DMS 273 (cell line): ENCODE results near the gene LEF1.
A peak's percentile ranks its signal among the peaks of the same experiment; 100 is the strongest.

ENCODE experiments used
- DNase-seq: peaks from one replicate; lab custom pipeline; 2025; ENCODE audit not compliant: unreplicated experiment; lab: John Stamatoyannopoulos, UW

The LEF1 gene

DNA sequence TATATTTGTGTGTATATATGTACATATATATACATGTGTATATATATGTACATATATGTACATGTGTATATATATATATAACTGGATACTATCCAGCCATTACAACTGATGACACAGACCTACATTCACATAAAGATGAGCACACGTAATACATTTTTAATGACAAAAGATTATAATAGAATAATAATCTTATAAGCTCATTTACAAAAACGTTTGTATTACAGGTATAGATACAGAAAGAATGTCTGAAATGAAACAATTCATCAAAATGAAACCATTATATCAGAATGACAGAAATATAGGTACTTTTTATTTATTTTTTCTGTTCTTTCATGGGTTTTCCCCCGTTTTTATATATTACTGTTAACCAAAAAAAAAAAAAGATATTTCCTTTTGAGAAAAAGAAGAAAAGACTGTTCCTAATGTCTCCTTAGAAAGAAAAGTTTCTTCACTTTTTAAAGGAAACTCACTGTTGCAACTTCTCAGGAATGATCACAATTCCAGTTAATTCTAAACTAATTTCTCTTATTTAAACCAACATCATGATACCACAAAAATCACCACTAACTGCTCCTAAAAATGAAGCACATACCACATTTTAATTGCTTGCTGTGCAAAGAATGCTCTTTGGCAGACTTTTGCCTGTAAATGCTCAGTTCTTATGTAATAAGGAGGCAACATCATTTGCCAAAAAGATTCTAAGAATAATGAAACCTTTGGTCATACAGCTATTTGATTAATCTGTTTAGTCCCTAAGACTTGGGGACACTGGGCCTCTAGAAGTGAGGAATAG is 18.9 kb downstream of the LEF1 start:
- DNase-seq: no peak

DNA sequence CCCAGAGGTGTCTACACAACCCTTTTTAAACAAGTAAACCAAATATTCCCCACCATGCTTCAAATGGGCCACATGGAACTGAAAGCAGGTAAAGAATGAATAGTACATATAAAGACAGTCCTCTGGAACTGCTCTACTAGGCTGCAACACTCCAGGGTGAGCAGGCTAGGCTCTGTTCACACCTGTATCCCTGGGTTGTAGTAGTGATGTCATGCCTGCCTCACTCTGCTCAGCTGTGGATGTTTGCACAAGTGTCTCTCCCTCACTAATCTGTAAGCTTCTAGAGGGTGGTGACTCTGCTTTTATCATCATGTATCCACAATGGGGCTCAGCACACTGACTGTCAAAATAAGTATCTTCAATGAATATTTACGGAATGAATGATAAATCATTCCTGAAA is 20.4 kb downstream of the LEF1 start:
- DNase-seq: no peak

DNA sequence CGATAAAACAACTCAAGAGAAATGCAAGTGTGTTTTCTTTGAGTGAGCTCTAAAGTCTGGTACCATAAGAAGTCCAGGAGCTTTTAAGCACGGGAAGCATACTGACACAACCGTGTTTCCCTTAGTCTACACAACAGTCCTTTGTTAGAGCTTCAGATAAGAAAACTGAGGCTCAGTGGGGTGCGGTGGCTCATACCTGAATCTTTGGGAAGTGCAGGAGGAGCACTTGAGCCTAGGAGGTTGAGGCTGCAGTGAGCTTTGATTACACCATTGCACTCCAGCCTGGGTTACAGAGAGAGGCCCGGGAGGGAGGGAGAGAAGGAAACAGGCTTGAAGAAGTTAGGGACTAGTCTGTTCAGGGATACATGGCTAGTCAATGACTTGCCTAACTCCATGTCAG is 21.9 kb downstream of the LEF1 start:
- no peak for DNase-seq

DNA sequence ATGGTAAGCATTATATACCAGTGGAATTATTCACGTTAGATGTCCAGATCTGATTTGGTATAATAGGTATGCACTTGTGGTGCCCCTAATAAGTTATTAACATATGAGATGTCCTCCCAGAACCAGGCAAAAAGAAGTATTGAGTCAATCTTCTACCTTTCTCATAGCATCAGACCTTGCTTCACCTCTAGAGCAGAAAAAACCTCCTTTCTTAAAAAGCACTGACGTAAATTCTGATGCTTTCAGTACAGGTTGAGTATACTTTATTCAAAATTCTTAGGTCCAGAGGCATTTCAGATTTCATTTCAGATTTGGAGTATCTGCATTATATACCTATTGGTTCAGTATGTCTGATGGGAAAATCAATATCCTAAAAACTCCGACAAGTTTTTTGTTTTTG is 22.4 kb downstream of the LEF1 start:
- DNase-seq: no peak

DNA sequence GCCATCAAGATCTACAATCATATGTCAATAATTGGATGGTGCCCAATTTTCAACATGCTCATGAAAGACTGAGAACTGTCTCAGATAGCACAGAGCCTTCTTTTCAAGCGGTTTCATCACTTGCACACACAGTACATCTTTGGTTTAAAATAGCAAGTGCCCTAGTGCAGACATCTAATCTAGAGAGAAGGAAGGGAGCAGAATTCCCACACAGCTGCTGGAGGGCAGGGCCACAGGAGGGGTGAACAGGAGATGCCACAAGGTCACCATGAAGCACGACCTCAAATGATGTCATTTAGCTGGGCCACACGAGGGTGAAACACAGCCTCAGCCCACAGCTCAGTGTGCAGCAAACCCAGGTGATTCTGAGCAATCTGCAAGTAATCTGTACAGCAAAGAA is 24.3 kb downstream of the LEF1 start:
- DNase-seq: no peak

DNA sequence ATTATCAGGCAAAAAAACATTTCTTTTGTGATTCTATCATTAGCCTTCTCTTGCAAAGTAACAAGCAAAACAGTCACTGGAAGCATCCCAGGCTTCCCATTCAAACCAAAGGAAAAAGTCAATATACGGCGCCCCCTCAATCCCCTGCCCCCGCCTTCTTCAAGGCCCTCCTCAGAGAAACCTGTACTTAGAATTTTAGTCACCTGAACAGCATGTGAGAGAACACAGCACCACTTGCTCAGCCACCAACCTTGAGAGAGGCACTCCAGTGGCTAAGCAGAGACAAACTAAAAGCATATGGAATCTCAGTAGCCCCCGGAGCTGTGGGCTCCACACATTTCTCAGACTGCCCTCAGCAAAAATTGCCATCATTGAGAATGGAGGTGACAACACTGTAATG is 25.2 kb downstream of the LEF1 start:
- DNase-seq: no peak

DNA sequence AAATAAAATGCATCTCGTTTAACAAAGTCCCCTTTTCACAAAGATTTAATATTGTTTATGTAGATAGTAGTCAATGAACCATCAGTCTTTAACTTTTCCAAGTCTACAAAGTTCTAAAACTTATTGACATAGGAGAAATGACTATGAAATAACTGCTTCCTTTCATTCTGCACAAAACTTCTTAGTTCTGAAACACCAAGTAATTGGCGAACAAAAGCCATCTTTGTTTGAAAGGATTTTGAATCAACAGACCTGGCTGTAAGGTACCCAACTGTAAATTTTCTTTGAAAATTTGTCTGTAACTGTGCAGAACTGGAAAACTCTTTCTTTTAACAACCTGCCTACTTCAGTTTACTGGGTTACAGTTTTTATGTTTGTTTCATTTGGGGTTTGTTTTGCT is 25.9 kb downstream of the LEF1 start:
- DNase-seq: no peak

DNA sequence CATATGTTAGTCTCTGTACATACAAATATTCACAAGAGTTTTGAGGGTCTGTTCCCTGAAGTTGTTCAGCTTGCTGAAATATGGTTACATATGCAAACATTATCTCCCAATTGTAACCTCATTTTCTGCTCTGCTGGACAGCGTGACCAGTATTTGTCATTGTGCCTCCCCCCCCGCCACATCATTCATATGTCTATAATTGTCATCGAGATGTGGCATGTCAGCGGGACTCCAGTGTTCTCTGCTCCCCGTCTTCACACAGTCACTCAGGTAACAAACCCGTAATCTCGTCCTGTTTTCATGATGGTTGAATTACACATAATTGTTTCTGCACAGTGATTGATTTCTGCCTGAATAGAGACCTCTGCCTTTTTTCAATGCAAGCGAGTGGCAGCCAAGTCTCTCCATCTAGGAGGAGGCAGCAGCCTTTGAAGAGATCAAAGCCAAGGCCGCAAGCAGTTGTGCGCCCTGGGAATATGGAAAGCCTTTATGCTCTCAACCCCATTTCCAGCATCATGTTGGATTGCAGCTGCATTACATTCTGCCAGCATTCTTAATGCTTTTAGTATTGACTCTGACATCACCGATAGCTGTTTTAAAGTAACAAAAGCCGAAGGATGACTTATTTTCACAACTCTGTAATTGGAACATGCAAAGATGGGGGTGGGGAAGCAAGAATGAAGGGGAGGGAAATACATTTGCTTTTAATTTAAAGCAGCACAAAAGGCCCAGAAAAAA is 27.4 kb downstream of the LEF1 start:
- DNase-seq: no peak

DNA sequence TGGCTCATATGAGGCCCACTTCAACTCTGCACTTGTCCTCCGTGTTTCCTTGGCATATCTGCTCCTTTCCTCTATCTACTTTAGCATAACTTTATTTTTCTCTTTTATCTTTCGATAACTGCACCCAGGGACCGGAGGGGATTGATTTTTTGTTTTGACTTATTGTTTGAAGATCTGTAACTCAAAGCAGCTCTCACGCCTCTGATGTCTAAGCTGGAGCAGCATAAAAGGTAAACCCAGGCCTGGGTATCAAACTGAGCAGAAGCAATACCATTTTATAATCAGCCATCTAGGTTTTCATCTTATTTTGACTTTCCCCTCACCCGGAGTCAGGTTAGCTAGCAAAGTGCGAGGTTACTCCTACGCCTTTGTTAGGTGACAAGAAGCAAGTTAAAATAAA is 28.4 kb downstream of the LEF1 start:
- no peak for DNase-seq

DNA sequence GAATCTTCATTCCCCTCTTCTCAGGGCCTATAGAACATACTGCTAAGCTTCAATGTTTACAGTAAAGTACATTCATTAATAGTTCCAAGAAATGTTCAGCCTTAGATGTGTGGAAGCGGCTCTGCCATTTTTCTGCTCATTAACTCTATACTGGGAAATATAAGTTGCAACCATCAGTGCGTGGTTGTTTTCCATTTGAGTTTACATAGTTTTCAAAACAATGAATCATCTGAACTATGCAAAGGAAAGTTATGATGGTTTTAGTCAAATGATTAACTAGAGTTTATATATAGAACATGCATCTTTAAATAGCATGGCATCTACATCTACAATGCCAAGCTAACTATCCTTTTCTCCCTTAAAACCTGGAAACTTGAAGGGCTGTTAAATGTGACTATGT is 29.6 kb downstream of the LEF1 start:
- no peak for DNase-seq

DNA sequence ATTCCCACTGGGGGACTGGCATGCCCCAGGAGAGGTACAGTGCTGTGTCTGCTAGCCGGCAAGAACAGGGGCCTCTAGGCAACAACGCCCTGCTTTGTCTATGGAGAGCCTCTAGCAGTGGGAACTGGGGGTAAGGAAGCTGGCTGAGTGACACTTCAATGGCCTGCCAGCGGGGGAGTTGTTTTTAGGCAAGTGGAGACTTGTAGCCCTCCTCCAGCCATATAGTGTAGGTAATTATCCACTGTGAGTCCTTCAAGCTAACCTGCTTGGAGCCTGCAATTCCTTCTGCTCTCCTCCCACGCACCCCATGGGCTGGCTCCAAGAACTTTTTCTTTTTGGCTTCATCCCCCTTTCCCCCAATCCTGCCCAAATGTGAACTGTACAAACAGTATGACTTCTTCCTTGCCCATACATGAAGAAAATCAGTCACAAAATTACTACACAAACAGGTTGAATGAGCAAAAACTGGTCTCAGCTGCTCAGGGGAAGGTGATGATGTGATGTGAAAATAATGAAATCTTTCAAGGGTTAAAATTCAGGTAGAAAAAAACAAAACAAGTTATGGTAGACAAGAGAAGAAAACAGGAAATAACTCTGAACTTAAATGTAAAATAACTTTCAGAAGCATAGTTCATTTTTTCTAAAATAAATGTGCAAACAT is 33.1 kb downstream of the LEF1 start:
- peak; percentile 81 for DNase-seq

DNA sequence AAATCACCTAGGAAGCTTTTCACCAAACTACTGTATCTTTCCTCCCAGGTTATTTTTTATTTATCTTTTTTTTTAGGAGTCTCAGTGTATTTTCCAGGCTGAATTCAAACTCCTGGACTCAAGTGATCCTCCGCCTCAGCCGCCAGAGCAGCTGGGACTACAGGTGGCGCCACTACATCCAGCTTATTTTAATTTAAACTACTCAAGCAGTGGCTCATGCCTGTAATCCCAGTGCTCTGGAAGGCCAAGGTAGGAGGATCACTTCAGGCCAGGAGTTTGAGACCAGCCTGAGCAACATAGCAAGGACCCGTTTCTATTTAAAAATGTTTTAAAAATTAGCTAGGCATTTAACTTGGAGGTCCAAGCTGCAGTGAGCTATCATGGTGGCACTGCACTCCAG is 37.8 kb downstream of the LEF1 start:
- DNase-seq: peak; percentile 1

DNA sequence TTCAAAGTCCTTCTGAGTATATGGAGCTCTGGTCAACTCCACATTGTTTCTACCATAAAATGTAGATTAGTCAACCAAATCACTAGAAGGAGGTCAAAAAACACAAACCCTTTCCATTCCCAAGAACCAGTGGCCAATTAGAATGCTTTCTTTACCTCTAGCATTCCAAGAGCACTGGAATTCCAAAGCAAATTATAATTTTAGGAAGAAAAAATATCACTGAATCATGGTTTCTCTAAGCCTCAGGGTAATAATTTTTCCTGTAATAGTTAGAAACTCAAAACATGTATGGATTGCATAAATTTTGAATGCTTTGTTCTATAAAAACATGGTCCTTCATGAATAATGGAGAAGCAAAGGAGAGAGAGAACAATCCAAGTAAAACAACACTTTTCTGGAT is 39.5 kb downstream of the LEF1 start:
- no peak for DNase-seq

DNA sequence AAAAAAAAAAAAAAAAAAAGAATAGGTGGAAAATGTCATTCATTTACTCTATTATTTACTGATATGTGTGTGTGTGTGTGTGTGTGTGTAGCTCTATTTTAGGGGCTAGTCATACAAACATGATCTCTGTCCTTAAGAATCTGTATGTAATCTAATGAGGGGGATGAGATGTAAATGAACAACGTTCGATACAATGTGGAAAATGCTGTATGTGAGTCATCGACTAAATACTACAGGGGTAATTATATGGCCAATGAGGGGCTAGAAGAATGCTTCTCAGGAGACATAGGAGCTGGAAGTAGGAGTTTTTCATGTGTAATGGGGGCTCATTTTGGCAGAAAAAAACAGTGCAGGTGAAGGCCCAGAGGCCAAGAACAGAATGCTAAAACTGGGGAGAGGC is 41.9 kb downstream of the LEF1 start:
- no peak for DNase-seq

DNA sequence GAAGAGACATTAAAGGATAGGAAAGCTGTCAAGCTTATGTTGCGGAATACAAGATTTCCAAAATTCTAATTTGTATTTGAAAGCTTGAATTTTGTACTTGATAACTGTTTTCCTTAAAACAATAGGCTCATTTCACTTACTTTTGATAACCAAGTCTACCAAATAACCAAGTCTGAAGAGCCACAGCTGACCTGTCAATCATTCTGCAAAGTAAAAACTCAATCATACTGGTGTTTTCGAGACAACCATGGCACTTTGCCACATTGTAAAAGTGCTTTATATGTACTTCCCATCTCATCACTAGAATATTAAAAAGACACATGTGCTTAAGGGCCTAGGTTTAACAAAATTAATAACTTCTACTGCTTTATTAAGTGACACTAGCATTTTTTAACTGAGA is 47.9 kb downstream of the LEF1 start:
- DNase-seq: no peak

DNA sequence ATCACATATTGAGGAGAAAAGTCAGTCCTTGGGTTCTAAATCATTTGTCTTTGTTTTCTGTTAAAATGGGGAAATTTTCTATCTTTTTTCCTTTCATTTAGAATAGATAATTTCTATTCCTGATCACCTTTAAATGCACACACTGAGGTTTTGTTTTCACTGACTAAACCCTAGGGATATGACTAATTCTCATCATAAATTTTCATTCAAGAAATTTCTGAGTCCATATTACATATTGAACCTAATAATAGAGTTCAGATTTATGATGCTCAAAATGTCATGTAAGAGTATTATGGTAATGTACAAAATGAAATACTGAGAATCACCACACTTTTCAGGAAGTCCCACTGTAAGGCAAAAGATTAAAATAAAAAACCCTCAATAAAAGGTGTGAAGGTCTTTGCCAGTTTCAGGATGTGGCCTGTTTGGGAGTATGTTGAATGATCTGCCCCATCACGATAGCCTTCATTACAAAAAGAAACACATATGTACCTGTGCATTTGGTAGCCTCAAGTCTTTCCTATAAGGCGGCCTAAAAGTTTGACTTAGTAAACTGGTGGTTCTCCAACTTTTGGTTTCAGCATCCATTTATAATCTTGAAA is 49.4 kb downstream of the LEF1 start:
- DNase-seq: no peak

DNA sequence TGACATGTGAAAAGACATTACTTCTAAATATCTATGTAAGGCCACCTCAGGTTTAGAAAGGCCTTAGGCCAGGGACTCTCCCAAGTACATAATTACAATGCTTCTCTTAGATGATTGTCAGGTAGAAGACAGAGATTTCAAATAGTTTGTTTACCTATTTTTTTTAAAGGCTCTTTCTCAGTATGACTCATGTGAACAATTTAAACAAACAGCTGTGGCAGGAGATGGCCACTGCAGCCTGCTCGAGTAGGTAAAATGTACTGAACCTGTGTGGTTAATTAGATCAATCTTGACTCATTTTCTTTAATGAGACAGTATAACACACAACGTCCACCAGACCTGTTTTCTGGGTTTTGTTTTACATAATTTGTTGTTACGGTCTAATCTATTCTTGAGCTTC is 50.2 kb downstream of the LEF1 start:
- peak; percentile 4 for DNase-seq

DNA sequence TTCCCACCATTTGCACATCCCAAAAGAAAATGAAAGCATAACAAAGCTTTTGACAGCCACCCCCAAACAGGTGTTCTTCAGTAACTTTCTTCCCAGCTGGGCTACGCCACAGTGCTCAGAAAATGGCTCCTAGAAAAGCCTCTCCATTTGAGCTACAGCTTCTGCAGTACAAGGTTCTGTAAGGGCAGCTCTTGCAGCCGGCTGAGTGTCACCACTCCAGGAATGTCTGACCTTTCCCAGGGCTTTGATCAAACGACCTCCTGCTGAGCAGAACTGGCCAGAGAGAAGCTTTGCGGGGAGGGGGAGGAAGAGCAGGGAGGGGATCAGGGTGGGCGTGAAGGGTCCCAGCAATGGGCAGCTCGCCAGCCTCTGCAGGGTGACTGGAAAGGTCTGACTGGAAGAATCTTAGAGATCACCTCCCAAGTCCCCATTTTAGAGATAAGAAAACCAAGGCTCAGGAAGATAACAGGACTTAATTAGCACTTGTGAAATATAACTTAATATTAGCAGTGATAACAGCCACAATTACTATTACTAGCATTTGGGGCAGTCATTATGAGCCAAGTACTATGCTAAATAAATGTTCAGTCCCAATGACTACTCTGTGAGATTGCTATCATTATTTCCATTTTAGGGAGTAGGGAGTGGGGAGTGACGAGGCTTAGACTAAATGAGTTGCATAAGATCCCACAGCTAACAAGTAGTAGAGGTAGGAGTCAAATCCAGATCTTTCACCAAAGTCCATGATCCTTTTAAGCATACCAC is 51.1 kb downstream of the LEF1 start:
- DNase-seq: no peak

DNA sequence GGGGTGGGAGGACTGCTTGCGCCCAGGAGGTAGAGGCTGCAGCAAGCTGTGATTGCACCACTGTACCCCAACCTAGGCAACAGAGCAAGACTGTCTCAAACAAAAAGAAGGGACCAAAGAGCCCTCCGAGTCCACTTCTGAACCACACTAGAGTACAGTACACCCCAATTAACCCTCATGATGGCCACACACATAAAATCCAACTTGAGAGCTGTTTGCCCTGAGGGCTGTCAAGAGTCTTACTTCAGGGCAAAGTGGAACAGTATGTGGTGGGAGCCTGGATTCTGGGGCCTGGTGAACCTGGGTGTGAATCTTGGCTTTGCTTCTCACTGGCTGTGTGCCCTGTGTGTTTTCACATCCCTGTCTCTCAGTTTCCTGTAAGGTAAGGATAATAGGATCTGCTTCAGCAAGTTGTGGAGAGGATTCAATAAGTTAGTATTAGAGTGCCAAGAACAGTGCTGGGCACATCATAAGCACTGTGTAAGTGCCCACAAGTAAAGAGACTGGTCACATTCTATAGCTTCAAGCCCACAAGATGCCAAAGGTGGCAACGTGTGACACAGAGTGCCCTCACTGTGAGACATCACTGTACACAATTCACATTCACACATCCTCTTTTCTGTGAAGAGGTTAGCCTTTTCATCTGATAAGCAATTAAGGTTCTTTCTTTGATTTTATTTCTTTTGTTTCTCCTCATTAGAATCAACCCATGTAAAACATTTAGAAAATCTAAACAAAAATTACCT is 52.1 kb downstream of the LEF1 start:
- DNase-seq: no peak

DNA sequence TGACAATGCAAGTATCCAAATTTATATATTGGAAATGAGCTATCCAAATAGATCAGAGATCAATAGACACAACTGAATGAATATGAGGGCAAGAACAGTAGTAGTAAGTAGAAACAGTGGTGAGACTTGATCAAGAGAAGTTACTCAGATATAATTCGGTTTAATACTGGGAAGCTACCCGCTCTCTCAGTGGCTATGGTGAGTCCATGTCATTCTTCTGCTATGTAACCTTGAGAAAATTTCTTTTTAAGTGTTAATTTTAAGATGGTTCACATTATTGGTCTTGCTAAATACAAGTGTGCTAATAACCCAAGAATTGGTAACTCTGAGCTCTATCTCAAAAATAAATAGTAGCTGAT is 53.6 kb downstream of the LEF1 start:
- no peak for DNase-seq
